Fibroblast of lung (primary cell): ENCODE measurements around the gene GPRC5C.

Source experiments
- CTCF ChIP-seq, 2 donors: IDR thresholded peaks in 1 of 2; conservative IDR thresholded peaks in 1 of 2; 1 replicate in 1 of 2; 2 replicates in 1 of 2; pipeline ENCODE4 v1.5.1; 2011 to 2012; ENCODE audit warnings: low read length in 2 of 2, control low read depth in 1 of 2, inconsistent platforms in 1 of 2, low read depth in 1 of 2, mild to moderate bottlenecking in 1 of 2
- EZH2 ChIP-seq: IDR thresholded peaks from 2 replicates; pipeline ENCODE4 v1.5.1; 2012; ENCODE audit warnings: low read length, control low read depth, mild to moderate bottlenecking; ENCODE audit errors: missing control alignments

GRCh38 chr17:74450231-74450630 lies 18.3 kb downstream of the GPRC5C start:
- TF ChIP-seq EZH2 (no peak), CTCF (conservative IDR thresholded peaks at IDR 0.05 in 1 of 2, IDR thresholded peaks at IDR 0.05 in 1 of 2; ENCODE audit: low read depth in 1 of 2, low read length in 2 of 2) (no peak)
